Ishikawa (cell line): ENCODE measurements around the gene ERGIC1.

Experiments used
- EP300 ChIP-seq: IDR thresholded peaks from 2 replicates; pipeline ENCODE4 v1.6.1; 2012; ENCODE audit warnings: borderline replicate concordance
- TCF12 ChIP-seq: IDR thresholded peaks from 2 replicates; pipeline ENCODE4 v1.6.1; 2012; ENCODE audit warnings: low read depth
- ZBTB7A ChIP-seq: IDR thresholded peaks from 2 replicates; pipeline ENCODE4 v1.6.1; 2012; ENCODE audit warnings: low read depth

- no peak for TF ChIP-seq TCF12
- no peak for TF ChIP-seq ZBTB7A
- TF ChIP-seq EP300: no peak
Measured at GRCh38 chr5:172845576-172845975, 11.5 kb downstream of the ERGIC1 start.
